Ovary (tissue), 3 donors: ENCODE measurements around the gene PLEKHN1.

Source experiments
- EP300 ChIP-seq: sonication (generic); formaldehyde crosslinking; IDR thresholded peaks from one replicate; pipeline ENCODE4 v1.6.1; 2017; ENCODE audit warnings: antibody characterized with exemption
- TF ChIP-seq, protein P1 (sequence below), 3 donors: fragments of 450-650 bp in 2 of 3; fragments of 200-600 bp in 1 of 3; IDR thresholded peaks; one replicate each; pipeline versions ENCODE4 v1.5.1 to v1.8.0; 2016 to 2022; ENCODE audit warnings: antibody characterized with exemption in 3 of 3, mild to moderate bottlenecking in 1 of 3
- donor health status: DM: no; HTN: no; CAD: no.

- TF ChIP-seq, protein P1, sequence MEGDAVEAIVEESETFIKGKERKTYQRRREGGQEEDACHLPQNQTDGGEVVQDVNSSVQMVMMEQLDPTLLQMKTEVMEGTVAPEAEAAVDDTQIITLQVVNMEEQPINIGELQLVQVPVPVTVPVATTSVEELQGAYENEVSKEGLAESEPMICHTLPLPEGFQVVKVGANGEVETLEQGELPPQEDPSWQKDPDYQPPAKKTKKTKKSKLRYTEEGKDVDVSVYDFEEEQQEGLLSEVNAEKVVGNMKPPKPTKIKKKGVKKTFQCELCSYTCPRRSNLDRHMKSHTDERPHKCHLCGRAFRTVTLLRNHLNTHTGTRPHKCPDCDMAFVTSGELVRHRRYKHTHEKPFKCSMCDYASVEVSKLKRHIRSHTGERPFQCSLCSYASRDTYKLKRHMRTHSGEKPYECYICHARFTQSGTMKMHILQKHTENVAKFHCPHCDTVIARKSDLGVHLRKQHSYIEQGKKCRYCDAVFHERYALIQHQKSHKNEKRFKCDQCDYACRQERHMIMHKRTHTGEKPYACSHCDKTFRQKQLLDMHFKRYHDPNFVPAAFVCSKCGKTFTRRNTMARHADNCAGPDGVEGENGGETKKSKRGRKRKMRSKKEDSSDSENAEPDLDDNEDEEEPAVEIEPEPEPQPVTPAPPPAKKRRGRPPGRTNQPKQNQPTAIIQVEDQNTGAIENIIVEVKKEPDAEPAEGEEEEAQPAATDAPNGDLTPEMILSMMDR (IDR thresholded peaks at IDR 0.05): no peak
- TF ChIP-seq EP300: no peak
Observed at GRCh38 chr1:984476-984814, 18.2 kb downstream of the PLEKHN1 start.
